D721Med (cell line): ENCODE results near the gene PFN3.

ENCODE experiments used
- DNase-seq: peaks from one replicate; pipeline ENCODE4 v3.0.0; 2011; ENCODE audit warnings: low spot score; ENCODE audit not compliant: insufficient read length
- FAIRE-seq: peaks from 2 replicates; lab custom pipeline; 2011; peaks lifted over from hg19 to GRCh38; lab: Jason Lieb, UNC
- CTCF ChIP-seq: IDR thresholded peaks from 2 replicates; pipeline ENCODE4 v1.5.1; 2012; ENCODE audit warnings: mild to moderate bottlenecking, control low read depth; ENCODE audit not compliant: insufficient read depth; ENCODE audit errors: missing control alignments

The PFN3 gene

GRCh38 chr5:177431317-177432142, 31.1 kb upstream of the PFN3 start:
- no peak for FAIRE-seq
- TF ChIP-seq CTCF, result no peak
- DNase-seq, result no peak

DNA sequence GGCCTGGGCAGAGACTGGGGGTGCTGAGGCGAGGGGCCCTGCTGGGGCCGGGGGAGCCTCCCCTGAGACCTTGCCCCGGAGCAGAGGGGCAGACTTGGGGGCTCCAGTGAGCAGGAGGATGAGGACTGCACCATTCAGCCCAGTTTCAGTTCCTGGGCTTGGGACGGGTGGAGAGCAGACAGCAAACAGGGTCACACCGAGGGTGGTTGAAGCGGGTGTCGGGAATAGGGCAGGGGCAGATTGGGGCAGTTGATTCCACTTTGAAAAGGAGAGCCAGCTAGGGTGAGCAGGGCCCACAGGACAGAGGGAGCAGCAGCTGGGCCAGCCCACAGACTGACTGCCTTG, 30.5 kb upstream of the PFN3 start:
- DNase-seq (no peak), FAIRE-seq (no peak)
- TF ChIP-seq CTCF, result no peak

DNA sequence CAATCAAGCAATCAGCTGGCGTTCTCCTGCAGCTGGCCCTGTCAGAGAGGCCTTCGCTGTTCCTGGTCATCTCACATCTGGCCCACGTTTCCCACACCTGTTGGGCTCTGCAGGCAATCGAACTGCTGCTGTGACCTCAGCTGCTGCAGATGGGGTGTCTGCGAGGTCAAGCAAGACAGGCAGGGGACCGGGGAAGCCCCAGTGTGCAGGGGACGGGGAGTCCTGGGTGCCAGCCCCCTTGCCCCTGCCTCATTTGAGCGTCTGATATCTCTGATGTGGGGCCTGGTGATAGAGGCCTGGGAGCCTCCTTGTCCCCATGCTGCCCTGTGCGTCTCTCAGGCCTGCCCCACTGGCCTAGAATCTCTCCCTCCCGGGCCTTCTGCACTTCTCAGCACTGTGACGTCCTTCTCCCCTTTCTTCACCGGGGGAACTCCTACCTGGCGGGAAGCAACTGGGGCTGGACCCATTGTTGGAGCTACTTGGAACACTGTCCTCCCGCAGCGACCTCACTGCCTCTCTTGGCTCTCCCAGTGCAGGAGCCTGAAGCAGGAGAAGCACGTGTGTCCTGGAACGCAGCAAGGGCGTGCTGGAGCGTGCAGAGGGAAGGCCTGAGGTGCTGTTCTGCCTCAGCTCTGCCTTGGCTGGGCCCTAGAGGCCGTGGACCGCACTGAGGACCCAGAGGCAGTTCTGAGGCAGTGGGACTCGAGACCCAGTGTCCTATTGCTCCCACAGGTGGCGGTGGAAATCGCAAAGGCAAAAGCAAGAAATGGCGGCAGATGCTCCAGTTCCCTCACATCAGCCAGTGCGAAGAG, 29.9 kb upstream of the PFN3 start:
- FAIRE-seq (no peak), DNase-seq (no peak)
- TF ChIP-seq CTCF, result no peak

DNA sequence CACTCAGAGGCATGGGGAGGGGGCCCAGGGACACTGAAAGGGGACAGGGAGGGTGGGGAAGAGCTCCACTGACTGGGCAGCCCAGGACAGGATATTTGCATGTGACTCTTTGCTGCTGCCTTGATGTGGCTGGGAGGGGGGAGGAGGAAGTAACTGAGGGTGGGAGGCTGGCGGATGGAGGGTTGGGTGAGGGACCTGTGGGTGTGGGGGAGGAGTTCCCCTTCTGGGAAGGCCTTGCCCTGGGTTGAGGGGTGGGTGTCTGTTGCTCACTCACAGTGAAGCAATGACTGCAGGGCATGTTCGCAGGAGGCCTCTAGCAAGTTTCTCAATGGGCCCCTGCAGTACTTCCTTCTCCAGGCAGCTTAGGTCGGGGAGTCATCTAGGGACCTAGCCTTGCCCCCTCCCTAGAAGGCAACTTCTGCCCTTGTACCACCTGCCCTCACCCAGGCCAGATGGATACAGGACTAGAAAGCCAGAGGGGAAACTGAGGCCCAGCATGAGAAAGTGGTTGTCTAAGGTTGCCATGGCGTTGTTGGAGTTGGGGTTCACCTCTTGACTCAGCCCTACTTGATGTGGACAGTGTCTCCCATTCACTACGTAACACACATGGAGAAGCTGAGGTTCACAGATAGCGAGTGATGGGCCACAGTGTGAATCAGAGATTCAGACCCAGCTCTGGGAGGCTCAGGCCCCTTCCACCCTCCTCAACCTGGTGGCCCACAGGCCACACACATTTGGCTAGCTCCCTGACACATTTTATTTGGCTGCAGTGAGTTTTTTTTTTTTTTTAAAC, 29.0 kb upstream of the PFN3 start:
- no peak for TF ChIP-seq CTCF
- FAIRE-seq (no peak), DNase-seq (no peak)

GRCh38 chr5:177428574-177429217, 28.2 kb upstream of the PFN3 start:
- no peak for DNase-seq
- FAIRE-seq, result no peak
- TF ChIP-seq CTCF, result no peak

- FAIRE-seq, result no peak
- TF ChIP-seq CTCF, result no peak
- no peak for DNase-seq
These were observed 27.6 kb upstream of the PFN3 start for GRCh38 chr5:177427919-177428573.
